ENCODE data around the gene COL5A3. TPM values are rescaled to one million over a fixed set of nuclear protein-coding genes. Genes with fewer than 3 reads are reported as not detected.

COL5A3 gene
- total and polyA plus RNA-seq, 10 donors: 0.51 to 4.8 (median 1.0) TPM

GRCh38 chr19:10018786-10019185 is 8.5 kb upstream of the COL5A3 start:
- H3K4me3 ChIP-seq: no peak overlapping the region
- no peaks in the 10 kb centered on the region for H3K4me1 ChIP-seq
- TF ChIP-seq CTCF (IDR thresholded peaks at IDR 0.05 in 8 of 11, conservative IDR thresholded peaks at IDR 0.05 in 3 of 11): no peak
- TF ChIP-seq POLR2AphosphoS5 (IDR thresholded peaks at IDR 0.05): no peak
- no peak for TF ChIP-seq POLR2A (IDR thresholded peaks at IDR 0.05)
- H3K36me3 ChIP-seq: no peaks in the 10 kb centered on the region
- peaks cover 0 to 33% (median 0%) of the 10 kb centered on the region in 7 donors for H3K27me3 ChIP-seq (replicated peaks in 1 of 7)
- H3K9me3 ChIP-seq: no peaks in the 10 kb centered on the region
- no peak overlapping the region for H3K27ac ChIP-seq
- intact Hi-C loops (cut with DNase I; ENCODE audit: low total_unique reads): no loop called here
- WGBS, 5 donors: 85 to 90% (median 87%) methylated on average over 6 to 9 of the region's 9 CpGs
- DNase-seq: no peak

DNA sequence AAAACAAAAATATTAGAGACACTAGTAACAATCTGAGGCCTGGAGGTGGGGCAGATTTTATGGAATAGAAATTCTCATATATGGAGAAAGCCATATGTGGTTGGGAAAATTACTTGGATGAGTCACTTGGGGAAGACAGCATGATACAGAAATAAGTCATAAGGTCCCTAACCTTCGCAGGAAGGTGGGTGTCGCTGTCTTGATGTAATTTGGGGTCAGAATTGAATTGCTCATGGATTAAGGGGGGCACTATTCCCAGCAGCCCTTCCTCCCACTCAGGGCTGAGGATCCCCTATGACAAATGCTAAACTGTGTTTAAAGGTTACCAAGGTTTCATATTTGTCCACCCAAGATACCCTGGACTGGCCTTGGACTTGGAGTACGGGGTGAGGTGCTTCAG is 8.0 kb upstream of the COL5A3 start:
- whole genome bisulfite sequencing, 5 donors: 76 to 92% (median 84%) methylated on average over 3 of the region's 3 CpGs
- H3K4me1 ChIP-seq: no peaks in the 10 kb centered on the region
- intact Hi-C loops (cut with DNase I; ENCODE audit: low total_unique reads): no loop called here
- H3K9me3 ChIP-seq: no peaks in the 10 kb centered on the region
- peaks cover 0 to 39% (median 0%) of the 10 kb centered on the region in 7 donors for H3K27me3 ChIP-seq (replicated peaks in 1 of 7)
- no peak for DNase-seq
- no peak overlapping the region for H3K27ac ChIP-seq
- no peak overlapping the region for H3K4me3 ChIP-seq
- no peaks in the 10 kb centered on the region for H3K36me3 ChIP-seq
- no peak for TF ChIP-seq POLR2A (IDR thresholded peaks at IDR 0.05)
- TF ChIP-seq POLR2AphosphoS5 (IDR thresholded peaks at IDR 0.05): no peak
- TF ChIP-seq CTCF (IDR thresholded peaks at IDR 0.05 in 8 of 11, conservative IDR thresholded peaks at IDR 0.05 in 3 of 11): no peak

DNA sequence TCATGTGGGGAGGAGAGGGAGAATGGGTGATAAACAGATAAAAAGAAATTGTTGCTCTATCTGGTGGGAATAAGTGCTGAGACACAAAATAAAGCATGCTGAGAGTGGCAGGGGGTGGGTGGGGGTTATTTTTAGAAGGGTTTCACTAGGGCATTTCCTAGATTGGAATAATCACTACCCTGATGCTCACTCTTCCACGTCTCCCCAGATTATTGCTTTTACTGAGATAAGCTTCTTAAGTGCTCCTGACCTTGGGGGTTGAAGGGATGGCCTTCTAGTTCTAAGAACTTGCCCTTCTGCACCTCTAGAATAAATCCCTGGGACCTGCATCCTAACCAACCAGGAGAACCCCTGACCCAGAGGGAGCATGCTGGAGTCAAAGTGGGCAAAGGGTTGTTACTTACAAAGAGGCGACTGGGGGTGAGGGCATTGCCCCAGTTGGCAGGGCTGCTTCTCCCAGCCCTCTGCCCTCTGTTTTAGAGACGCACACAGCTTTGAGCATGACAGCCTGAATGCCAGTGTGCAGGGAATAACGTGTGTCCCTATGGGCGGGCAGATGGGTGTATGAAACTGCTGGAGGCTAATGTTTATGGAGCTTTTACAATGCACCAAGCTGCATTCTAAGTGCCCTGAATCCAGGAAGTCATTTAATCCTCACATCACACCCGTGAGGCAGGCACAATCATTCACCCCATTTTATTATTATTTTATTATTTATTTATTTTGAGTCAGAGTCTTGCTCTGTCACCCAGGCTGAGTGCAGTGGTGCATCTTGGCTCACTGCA is 3.7 kb upstream of the COL5A3 start:
- H3K9me3 ChIP-seq: no peaks in the 10 kb centered on the region
- intact Hi-C loops (cut with DNase I; ENCODE audit: low total_unique reads): no loop called here
- no peak for DNase-seq

More for the DNA sequence above, 3.7 kb upstream of the COL5A3 start:
- WGBS, 5 donors: 47 to 59% (median 50%) methylated on average over 6 of the region's 6 CpGs
- H3K27ac ChIP-seq: no peak overlapping the region
- TF ChIP-seq POLR2AphosphoS5 (IDR thresholded peaks at IDR 0.05) (no peak), POLR2A (IDR thresholded peaks at IDR 0.05) (no peak), CTCF (IDR thresholded peaks at IDR 0.05 in 8 of 11, conservative IDR thresholded peaks at IDR 0.05 in 3 of 11) (no peak)
- H3K4me1 ChIP-seq: peaks cover 0 to 20% (median 9%) of the 10 kb centered on the region in 6 donors
- no peaks in the 10 kb centered on the region for H3K36me3 ChIP-seq
- H3K4me3 ChIP-seq: no peak overlapping the region
- H3K27me3 ChIP-seq (replicated peaks in 1 of 7): peaks cover 0 to 79% (median 26%) of the 10 kb centered on the region in 7 donors

Data from spleen (tissue), 11 donors.